GM12878 (cell line): ENCODE measurements around the gene PCCA. TPM values are rescaled to one million over a fixed set of nuclear protein-coding genes. Genes with fewer than 3 reads are reported as not detected.

Experiments used
- ATAC-seq: fragments of 200-7000 bp; cut with Tn5 transposase; 3 replicates; pipeline ENCODE4 v1.9.1; 2020; ENCODE audit warnings: mild to moderate bottlenecking, moderate library complexity
- BruUV-seq: library from RNA; stranded (reverse); fragments of 400-500 nt; replicated peaks from 2 replicates; lab custom pipeline; 2021; lab: Mats Ljungman, UMichigan
- CTCF ChIA-PET: fragments of 300-600 bp; sonication (Branson Sonifier 250); formaldehyde crosslinking; extraction: SDS; loops from one replicate; lab custom pipeline; 2021; ENCODE audit warnings: inconsistent platforms; lab: Yijun Ruan, JAX
- POLR2A ChIA-PET: fragments of 350-600 bp; formaldehyde crosslinking; extraction: SDS; loops from one replicate; lab custom pipeline; 2021; ENCODE audit warnings: inconsistent platforms; lab: Charles Lee
- RAD21 ChIA-PET: fragments of 300-600 bp; sonication (Branson Sonifier 250); formaldehyde crosslinking; loops from one replicate; lab custom pipeline; 2023; ENCODE audit warnings: antibody characterized with exemption; ENCODE audit not compliant: unreplicated experiment; lab: Charles Lee
- SMC1A ChIA-PET: fragments of 300-600 bp; sonication (Branson Sonifier 250); formaldehyde crosslinking; loops from one replicate; lab custom pipeline; 2023; ENCODE audit not compliant: unreplicated experiment, uncharacterized antibody; lab: Charles Lee
- DNase-seq: peaks from one replicate; pipeline ENCODE4 v3.0.0-alpha.2; 2011; ENCODE audit warnings: low read depth, low spot score
- FAIRE-seq: peaks from 3 replicates; lab custom pipeline; 2011; peaks lifted over from hg19 to GRCh38; lab: Jason Lieb, UNC
- H2AFZ ChIP-seq: 2 replicates; pipeline ENCODE4 v1.6.0; 2011; ENCODE audit warnings: low read depth, low read length, control low read depth; ENCODE audit not compliant: control insufficient read depth
- H3K27ac ChIP-seq: 2 replicates; pipeline ENCODE4 v1.5.1; 2011; ENCODE audit warnings: control low read depth; ENCODE audit not compliant: control insufficient read depth, insufficient read depth
- H3K27me3 ChIP-seq, 2 experiments: replicated peaks in 1 of 2; 2 replicates each; pipeline versions ENCODE4 v1.6.0 to v1.6.1; 2011; ENCODE audit warnings: low read length in 1 of 2; ENCODE audit not compliant: control insufficient read depth in 2 of 2, insufficient read depth in 2 of 2
- H3K36me3 ChIP-seq, 2 experiments: 2 replicates each; pipeline ENCODE4 v1.5.1; 2011; ENCODE audit warnings: low read length in 1 of 2; ENCODE audit not compliant: control insufficient read depth in 2 of 2, insufficient read depth in 2 of 2
- H3K4me1 ChIP-seq: 2 replicates; pipeline ENCODE4 v1.6.1; 2011; ENCODE audit warnings: mild to moderate bottlenecking, low read length, moderate library complexity, mixed read lengths; ENCODE audit not compliant: control insufficient read depth, insufficient read depth
- H3K4me2 ChIP-seq: 2 replicates; pipeline ENCODE4 v1.6.0; 2011; ENCODE audit warnings: control low read depth; ENCODE audit not compliant: control insufficient read depth, insufficient read depth
- H3K4me3 ChIP-seq: fragments of 200-600 bp; sonication (generic); 2 replicates; pipeline ENCODE4 v1.5.1; 2016
- H3K79me2 ChIP-seq: 2 replicates; pipeline ENCODE4 v1.6.0; 2011; ENCODE audit warnings: low read length; ENCODE audit not compliant: control insufficient read depth, insufficient read depth
- H3K9ac ChIP-seq: 2 replicates; pipeline ENCODE4 v1.8.0; 2011; ENCODE audit warnings: low read length, control low read depth, mixed read lengths; ENCODE audit not compliant: control insufficient read depth, insufficient read depth
- H3K9me3 ChIP-seq: replicated peaks from 3 replicates; pipeline ENCODE4 v1.5.1; 2011; ENCODE audit warnings: mild to moderate bottlenecking, low read length; ENCODE audit not compliant: control insufficient read depth, insufficient read depth
- H4K20me1 ChIP-seq: 2 replicates; pipeline ENCODE4 v1.6.0; 2011; ENCODE audit not compliant: control insufficient read depth, insufficient read depth
- CHD1 ChIP-seq: IDR thresholded peaks from 2 replicates; pipeline ENCODE4 v1.6.1; 2012; ENCODE audit warnings: low read depth, low read length, improper control_type of control experiment
- IRF4 ChIP-seq: IDR thresholded peaks from 2 replicates; pipeline ENCODE4 v1.6.1; 2011; ENCODE audit warnings: low read depth, low read length
- SREBF2 ChIP-seq: IDR thresholded peaks from 2 replicates; pipeline ENCODE4 v1.6.1; 2012; ENCODE audit warnings: mild to moderate bottlenecking, low read length
- SUPT20H ChIP-seq: IDR thresholded peaks from 2 replicates; pipeline ENCODE4 v1.6.1; 2011; ENCODE audit warnings: low read depth, mild to moderate bottlenecking, low read length, moderate library complexity, borderline replicate concordance; ENCODE audit not compliant: control insufficient read depth
- WRNIP1 ChIP-seq: IDR thresholded peaks from 2 replicates; pipeline ENCODE4 v1.6.1; 2011; ENCODE audit warnings: low read depth, low read length, improper control_type of control experiment, borderline replicate concordance
- WGBS: methylation state at CpG from one replicate; pipeline ENCODE4 v1.1.6; 2016; ENCODE audit warnings: low lambda C conversion rate; ENCODE audit not compliant: insufficient replicate concordance, insufficient coverage; ENCODE audit errors: missing lambda C conversion rate; 5-methylcytosine and 5-hydroxymethylcytosine counted together
- in situ Hi-C: fragments of 300-500 bp; cut with MboI; formaldehyde crosslinking; loops from 9 replicates; pipeline ENCODE4 v1.14.3; 2018; ENCODE audit warnings: mixed read lengths
- intact Hi-C: fragments of 100-400 bp; cut with micrococcal nuclease; formaldehyde crosslinking; loops from one replicate; pipeline ENCODE4 v1.14.2; 2022; ENCODE audit not compliant: unreplicated experiment
- polyA plus RNA-seq, 11 experiments: library from polyadenylated mRNA; depleted of rRNA in 4 of 11; unstranded in 6 of 11; stranded (reverse) in 5 of 11; fragments of >200 nt; fragmentation: Nextera tagmentation in 4 of 11; fragmentation: Illumina TruSeq in 1 of 11; extraction: Ambion mirVana in 4 of 11; extraction: Trizol in 1 of 11; gene quantifications; 1 replicate in 1 of 11; 2 replicates in 10 of 11; pipeline versions ENCODE4 v1.2.1 to v1.2.3, GENCODE V29; 2011 to 2016; ENCODE audit warnings: inconsistent platforms in 2 of 11, missing spikeins in 2 of 11, low read depth in 1 of 11
- total RNA-seq, 4 experiments: library from RNA; depleted of rRNA in 3 of 4; stranded (reverse); fragments of >200 nt in 3 of 4; fragmentation: Illumina TruSeq in 1 of 4; extraction: Trizol in 1 of 4; gene quantifications; 2 replicates each; pipeline versions ENCODE4 v1.2.1 to v1.2.3, GENCODE V29; 2013 to 2021
- TF ChIP-seq, protein P1 (sequence below): fragments of 450-650 bp; IDR thresholded peaks from 2 replicates; pipeline ENCODE4 v1.6.1; 2018; ENCODE audit warnings: mild to moderate bottlenecking, low read depth, moderate library complexity; ENCODE audit not compliant: partially characterized antibody

The PCCA gene
- total and polyA plus RNA-seq, 10 of the 15 experiments (the other 5 are each of a cell fraction or from before 2014, with no cell fraction given) = 5.9 to 18.2 (median 12.4) TPM

DNA sequence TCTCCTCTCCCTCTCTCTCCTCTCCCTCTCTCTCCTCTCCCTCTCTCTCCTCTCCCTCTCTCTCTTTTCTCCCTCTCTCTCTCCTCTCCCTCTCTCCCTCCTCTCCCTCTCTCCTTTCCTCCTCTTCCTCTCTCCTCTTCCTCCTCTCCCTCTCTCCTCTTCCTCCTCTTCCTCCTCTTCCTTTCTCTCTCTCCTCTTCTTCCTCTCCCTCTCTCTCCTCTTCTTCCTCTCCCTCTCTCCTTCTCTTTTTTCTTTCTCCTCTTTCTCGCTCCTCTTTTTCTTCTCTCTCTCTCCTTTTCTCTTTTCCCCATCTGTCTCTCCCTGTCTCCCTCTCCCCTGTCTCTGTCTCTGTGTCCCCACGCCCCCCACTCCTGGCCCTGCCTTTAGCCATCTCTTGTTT lies 363.0 kb downstream of the PCCA start:
- in situ Hi-C loops = no loop called here
- H2AFZ ChIP-seq = no peak overlapping the region
- POLR2A ChIA-PET = no interaction called here
- TF ChIP-seq CHD1 (no peak), IRF4 (no peak), SREBF2 (no peak), WRNIP1 (no peak), SUPT20H (no peak)
- TF ChIP-seq, protein P1, sequence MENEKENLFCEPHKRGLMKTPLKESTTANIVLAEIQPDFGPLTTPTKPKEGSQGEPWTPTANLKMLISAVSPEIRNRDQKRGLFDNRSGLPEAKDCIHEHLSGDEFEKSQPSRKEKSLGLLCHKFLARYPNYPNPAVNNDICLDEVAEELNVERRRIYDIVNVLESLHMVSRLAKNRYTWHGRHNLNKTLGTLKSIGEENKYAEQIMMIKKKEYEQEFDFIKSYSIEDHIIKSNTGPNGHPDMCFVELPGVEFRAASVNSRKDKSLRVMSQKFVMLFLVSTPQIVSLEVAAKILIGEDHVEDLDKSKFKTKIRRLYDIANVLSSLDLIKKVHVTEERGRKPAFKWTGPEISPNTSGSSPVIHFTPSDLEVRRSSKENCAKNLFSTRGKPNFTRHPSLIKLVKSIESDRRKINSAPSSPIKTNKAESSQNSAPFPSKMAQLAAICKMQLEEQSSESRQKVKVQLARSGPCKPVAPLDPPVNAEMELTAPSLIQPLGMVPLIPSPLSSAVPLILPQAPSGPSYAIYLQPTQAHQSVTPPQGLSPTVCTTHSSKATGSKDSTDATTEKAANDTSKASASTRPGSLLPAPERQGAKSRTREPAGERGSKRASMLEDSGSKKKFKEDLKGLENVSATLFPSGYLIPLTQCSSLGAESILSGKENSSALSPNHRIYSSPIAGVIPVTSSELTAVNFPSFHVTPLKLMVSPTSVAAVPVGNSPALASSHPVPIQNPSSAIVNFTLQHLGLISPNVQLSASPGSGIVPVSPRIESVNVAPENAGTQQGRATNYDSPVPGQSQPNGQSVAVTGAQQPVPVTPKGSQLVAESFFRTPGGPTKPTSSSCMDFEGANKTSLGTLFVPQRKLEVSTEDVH = no peak
- TF ChIP-seq, all 136 proteins: peak for 0
- H3K4me3 ChIP-seq = no peak overlapping the region
- no peak for FAIRE-seq
- 28% methylated on average over 2 of the region's 2 CpGs for WGBS
- SMC1A ChIA-PET = no interaction called here
- no peak overlapping the region for H3K9ac ChIP-seq
- no peak for DNase-seq
- H3K9me3 ChIP-seq = no peaks in the 10 kb centered on the region
- no peaks in the 10 kb centered on the region for H3K27me3 ChIP-seq
- no peak for ATAC-seq
- H3K4me1 ChIP-seq = no peaks in the 10 kb centered on the region
- H3K4me2 ChIP-seq = no peak overlapping the region
- intact Hi-C loops = no loop called here
- RAD21 ChIA-PET = no interaction called here
- H3K27ac ChIP-seq = no peak overlapping the region
- BruUV-seq = no TSS peak
- no peaks in the 10 kb centered on the region for H3K79me2 ChIP-seq
- CTCF ChIA-PET = no interaction called here
- H4K20me1 ChIP-seq = no peaks in the 10 kb centered on the region
- H3K36me3 ChIP-seq = no peaks in the 10 kb centered on the region
